Hematopoietic multipotent progenitor cell treated with erythropoietin and hydrocortisone succinate and interleukin-3 and kit ligand, for 6 days (in vitro differentiated cells): ENCODE data around the gene MAPK8IP1.
A peak's percentile ranks its signal among the peaks of the same experiment; 100 is the strongest.
"Not testable (repeated sequence)": the region's sequence is repeated elsewhere in the genome, so short reads cannot be mapped to it uniquely, and the experiment has no call there.

Experiments used
- DNase-seq: peaks from one replicate; pipeline ENCODE4 v3.0.0-alpha.2; 2015

Gene MAPK8IP1

DNA sequence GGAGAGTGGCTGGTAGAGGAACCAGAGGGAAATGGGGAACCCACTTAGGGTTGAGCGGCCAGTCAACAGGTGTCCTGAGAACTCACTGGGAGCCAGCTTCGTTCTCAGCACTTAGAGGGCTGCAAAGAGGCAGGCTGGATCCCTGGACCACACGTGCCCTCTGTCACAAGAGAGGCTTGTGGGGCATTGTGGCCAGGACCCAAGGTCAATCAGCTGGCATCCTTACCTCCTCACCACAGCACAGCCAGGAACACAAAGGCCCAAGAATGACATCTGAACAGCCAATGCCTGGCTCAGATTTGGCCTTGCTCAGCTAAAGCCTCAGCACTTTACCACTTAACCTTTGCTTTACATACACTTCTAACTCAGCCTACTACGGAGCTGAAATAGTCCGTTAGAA, 7.4 kb downstream of the MAPK8IP1 start:
- DNase-seq = no peak

DNA sequence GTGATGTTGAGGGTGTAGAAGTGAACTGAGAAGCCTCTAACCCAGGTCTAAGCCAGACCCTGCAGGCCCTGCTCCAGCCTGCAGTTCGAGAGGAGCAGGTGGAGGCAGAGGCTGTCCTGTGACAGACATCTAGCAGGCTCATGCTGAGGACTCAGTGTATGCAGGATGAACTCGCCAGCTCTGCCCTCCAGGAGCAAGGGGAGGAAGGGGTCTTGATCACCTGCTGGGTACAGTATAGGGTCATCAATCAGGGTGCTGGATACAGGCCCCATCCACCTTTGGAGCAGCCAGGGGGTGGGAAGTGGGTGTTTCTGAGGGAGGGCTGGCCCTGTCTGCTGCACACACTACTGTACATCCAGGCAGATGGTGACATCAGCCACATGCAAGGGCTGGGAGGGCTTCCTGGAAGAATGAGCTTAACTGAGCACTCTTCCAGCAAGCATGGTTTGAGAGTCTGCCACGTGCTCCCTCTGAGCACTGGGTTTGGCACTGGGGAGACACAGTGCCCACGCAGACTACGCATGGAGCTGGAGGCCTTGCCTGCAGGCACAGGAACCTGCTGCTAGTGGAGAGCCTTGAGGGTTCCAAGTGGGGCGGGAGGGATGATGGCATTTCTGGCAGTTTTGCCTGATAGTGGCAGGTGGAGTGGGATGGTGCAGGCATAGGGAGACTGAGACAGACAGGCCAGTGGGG, 9.2 kb downstream of the MAPK8IP1 start:
- DNase-seq = no peak

- DNase-seq = no peak
Measured at GRCh38 chr11:45895553-45896259, 10.3 kb downstream of the MAPK8IP1 start.

GRCh38 chr11:45896422-45896984, 11.1 kb downstream of the MAPK8IP1 start:
- no peak for DNase-seq

GRCh38 chr11:45897556-45897955, 12.1 kb downstream of the MAPK8IP1 start:
- no peak for DNase-seq

DNA sequence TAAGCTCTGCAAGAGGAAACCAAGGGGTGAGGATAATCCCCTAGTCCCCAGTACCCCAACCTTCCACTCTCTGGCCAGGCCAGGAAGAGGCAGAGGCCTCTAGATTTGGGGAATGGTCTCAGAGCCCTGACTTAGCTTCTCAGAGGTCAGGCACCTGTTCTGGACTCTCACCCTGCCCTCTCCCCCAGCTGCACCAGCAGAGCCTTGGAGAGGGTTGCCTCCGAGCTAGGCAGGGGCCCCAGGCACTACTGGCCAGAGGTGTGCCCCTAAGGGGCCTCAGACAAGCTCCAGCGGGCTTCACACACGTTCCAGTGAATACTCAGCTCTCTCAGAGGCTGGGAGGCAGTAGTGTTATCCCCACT, 13.6 kb downstream of the MAPK8IP1 start:
- no peak for DNase-seq

GRCh38 chr11:45899448-45900174, 14.2 kb downstream of the MAPK8IP1 start:
- DNase-seq = peak; percentile 72

DNA sequence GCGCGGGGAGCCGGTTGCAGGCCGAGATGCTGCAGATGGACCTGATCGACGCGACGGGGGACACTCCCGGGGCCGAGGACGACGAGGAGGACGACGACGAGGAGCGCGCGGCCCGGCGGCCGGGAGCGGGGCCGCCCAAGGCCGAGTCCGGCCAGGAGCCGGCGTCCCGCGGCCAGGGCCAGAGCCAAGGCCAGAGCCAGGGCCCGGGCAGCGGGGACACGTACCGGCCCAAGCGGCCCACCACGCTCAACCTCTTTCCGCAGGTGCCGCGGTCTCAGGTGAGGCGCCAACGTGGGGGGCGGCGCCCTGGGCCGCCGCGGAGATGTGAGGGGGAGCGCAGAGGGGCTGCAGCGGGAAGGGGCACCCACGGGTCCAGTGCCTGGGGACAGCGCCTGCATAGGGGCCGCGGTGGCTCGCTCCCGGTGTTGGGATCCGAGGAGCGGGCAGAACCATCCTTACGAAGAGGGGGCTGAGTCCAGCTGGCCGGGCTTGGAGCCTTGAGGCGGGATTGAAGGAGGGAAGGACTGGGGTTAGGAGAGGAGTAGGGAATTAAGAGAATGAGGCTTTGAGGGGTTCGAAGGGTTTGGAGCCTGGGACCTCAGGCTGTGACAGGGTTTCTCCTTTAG, 14.8 kb downstream of the MAPK8IP1 start:
- DNase-seq = not testable (repeated sequence)

DNA sequence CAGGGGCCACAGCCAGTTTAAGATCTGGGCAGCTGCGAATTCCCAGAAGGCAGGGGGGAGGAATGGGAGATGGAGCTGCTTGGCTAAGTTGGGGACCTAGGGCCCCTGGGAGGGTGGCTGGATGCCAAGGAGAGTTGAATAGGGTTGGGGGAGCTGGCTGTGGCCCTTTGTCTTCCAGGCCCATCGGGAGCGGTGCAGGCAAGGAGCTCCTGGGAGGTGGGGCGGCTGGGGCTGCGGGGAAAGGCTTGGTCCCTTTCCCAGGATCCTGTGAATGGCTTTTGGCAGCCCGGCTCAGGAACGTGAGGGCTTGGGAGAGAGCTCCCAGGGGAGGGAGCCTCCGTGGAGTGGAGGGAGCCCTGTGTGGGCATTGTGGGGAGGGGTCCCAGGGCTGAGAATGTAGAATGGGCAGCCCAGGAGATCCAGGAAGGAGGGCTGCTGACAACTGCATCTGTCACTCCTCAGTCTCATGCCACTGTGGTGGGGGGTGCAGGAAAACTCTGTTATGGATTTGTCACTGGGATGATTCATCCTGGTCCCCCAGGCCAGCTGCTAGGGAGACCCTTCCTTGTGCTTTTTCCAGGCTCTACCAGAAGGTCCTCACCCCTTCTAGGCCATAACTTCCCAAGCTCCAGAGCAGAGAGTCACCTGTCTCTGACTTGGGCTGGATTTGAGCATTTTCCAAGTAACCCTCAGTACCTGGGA, 15.6 kb downstream of the MAPK8IP1 start:
- no peak for DNase-seq

GRCh38 chr11:45901626-45902025, 16.2 kb downstream of the MAPK8IP1 start:
- DNase-seq = peak; percentile 60

GRCh38 chr11:45902452-45903380, 17.3 kb downstream of the MAPK8IP1 start:
- DNase-seq = no peak

DNA sequence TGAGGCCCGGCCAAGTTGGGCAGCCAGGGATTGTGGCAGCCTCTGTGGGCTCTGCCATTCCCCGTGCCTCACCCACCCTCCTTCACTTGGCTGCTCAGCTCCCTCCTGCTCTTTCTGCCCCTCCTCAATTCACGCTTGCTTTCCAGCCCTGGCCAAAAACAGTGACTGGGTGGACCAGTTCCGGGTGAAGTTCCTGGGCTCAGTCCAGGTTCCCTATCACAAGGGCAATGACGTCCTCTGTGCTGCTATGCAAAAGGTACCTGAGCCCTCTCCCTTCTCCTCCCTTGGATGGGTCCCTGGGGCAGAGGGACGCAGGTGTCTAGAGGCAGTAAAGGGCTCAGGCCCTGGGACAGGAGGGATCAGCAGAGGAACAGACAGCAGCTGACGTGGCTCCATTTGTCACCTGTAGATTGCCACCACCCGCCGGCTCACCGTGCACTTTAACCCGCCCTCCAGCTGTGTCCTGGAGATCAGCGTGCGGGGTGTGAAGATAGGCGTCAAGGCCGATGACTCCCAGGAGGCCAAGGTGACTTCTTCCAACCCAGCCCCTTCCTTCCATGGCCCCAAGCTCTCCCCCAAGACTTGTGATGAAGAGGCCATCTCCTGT, 19.0 kb downstream of the MAPK8IP1 start:
- DNase-seq = no peak

- DNase-seq = no peak
Measured at GRCh38 chr11:45905095-45905494, 19.6 kb downstream of the MAPK8IP1 start.

DNA sequence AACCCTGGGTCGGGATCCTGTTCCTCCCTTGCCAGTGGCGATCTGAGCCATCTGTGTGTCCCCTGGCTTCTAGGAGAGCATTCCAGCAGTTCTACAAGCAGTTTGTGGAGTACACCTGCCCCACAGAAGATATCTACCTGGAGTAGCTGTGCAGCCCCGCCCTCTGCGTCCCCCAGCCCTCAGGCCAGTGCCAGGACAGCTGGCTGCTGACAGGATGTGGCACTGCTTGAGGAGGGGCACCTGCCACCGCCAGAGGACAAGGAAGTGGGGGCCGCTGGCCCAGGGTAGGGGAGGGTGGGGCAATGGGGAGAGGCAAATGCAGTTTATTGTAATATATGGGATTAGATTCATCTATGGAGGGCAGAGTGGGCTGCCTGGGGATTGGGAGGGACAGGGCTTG, 20.1 kb downstream of the MAPK8IP1 start:
- not testable (repeated sequence) for DNase-seq

GRCh38 chr11:45906096-45906682, 20.7 kb downstream of the MAPK8IP1 start:
- no peak for DNase-seq

DNA sequence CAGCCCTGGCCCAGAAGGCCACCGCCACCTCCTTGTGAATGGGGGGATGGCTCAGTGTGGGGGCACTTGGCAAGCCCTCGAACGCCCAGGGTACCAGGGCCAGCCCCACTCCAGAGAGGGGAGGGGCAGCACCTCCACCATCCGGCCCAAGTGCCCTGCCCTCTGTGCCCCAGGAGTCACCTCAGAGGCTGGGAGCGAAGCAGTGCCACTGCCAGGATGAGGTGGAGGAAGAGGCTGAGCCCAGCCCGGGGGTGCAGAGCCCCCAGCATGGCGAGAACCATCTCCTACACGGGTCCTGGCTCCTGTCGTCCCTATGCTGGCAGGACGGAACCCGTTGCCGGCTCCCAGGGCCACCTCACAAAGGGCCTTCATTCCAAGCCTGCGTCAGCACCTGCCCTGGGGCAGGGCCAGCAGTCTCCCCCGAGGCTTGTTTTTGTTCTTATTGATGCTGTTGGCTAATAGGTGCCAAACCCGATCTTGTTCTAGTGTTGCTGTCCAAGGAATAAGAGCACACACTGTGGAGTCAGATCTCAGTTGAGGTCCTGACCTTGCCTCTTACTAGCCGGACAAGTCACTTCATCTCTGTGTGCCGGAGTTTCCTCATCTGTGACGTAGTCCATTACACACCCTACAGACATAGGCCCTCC, 21.6 kb downstream of the MAPK8IP1 start, which contains the start of gene FREY1:
FREY1 (minus strand) TSS at position 307 of the 647 bp plus-strand sequence; CDS start at position 281, 26 bp downstream.
- DNase-seq = no peak

DNA sequence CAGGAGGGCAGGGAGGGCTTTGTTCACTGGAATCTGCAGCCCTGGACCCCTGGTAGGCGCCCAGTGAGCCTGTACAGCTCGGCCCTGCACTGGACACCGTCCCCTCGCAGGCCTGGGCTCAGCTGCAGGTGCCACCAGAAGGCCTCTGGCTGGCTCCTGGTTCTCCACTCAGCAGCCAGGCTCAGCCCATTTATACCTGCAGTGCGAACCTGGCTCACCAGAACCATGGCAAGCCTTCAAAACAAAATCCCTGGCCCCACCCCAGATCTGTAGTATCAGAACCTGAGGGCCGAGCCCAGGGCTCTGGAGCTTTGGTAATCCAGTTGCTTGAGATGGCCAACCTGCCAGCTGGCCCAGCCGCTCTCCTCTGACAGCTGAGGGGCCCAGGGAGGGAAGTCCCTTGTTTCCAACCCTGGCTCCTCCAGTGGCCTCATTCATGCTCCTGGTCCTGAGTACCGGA, 22.5 kb downstream of the MAPK8IP1 start:
- no peak for DNase-seq

DNA sequence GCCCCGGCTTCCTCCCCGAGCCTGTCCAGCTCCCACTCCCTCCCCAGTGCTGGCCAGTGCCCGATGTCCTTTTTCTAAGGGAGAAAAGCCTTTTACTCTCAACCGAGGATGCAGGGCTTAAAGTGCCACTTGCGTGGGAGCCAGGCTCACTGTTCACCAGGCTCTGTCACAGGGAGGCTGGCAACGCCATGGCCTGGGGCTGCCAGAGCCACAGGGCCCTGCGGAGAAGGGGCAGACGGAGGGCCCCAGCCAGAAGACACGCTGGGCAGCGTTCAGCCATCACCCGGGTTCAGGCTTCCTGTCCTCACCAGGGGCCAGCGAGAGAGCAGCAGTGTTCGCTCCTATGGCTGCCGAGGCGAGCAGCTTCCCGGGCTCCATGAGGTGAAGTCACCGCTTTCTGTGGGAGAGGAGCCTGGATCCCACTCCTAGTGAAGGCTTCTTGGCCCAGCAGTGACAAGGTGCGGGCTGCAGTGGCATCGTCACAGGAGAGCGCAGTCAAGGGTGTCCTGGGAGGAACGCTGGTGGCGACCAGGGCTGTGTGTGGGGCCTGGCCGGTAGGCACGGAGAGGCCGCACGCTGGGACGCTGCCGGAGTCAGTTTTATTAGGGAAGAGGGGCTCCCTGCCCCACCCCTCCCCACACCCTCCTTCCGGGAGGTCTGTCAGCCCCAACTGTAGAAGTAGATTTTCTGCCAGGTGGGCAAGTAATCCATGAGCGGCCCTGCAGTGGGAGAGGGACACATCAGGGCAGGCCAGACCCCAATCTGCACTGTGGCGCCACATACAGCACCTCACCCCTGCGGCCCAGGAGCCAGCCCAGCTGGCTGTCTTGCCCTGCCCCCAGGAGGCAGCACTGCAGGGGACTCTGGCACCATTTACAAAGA, 24.4 kb downstream of the MAPK8IP1 start:
- no peak for DNase-seq

GRCh38 chr11:45910623-45911022, 25.2 kb downstream of the MAPK8IP1 start:
- no peak for DNase-seq
